Erythroblast (primary cell): ENCODE results near the gene ADAM22.

Source experiments
- GATA1 ChIP-seq: IDR thresholded peaks from 2 replicates; pipeline ENCODE4 v1.6.1; 2011; ENCODE audit warnings: low read depth, mild to moderate bottlenecking, control low read depth, low read length, moderate library complexity
- POLR2A ChIP-seq: IDR thresholded peaks from 2 replicates; pipeline ENCODE4 v1.6.1; 2011; ENCODE audit warnings: mild to moderate bottlenecking, low read length

GRCh38 chr7:88219781-88220747, 286.0 kb downstream of the ADAM22 start, which contains the start of gene SRI:
- TF ChIP-seq POLR2A: peak; percentile 75
- no peak for TF ChIP-seq GATA1
